Hematopoietic multipotent progenitor cell treated with erythropoietin and hydrocortisone succinate and interleukin-3 and kit ligand, for 17 days (in vitro differentiated cells): ENCODE data around the gene MORC4.

Source experiments
- DNase-seq: peaks from one replicate; pipeline ENCODE4 v3.0.0-alpha.2; 2015; ENCODE audit warnings: low spot score

Gene MORC4

GRCh38 chrX:106952988-106953387 lies 47.0 kb downstream of the MORC4 start:
- no peak for DNase-seq

GRCh38 chrX:106952538-106952937 lies 47.5 kb downstream of the MORC4 start:
- no peak for DNase-seq

GRCh38 chrX:106952089-106952488 lies 47.9 kb downstream of the MORC4 start:
- DNase-seq = no peak

- DNase-seq = no peak
Observed at GRCh38 chrX:106951230-106951629, 48.8 kb downstream of the MORC4 start.

GRCh38 chrX:106950381-106950780 lies 49.6 kb downstream of the MORC4 start:
- DNase-seq = no peak

GRCh38 chrX:106949366-106949765 lies 50.6 kb downstream of the MORC4 start:
- no peak for DNase-seq

- DNase-seq = no peak
Observed at GRCh38 chrX:106948641-106949040, 51.4 kb downstream of the MORC4 start.

GRCh38 chrX:106946464-106946863 lies 53.5 kb downstream of the MORC4 start:
- no peak for DNase-seq

- no peak for DNase-seq
Observed at GRCh38 chrX:106940068-106940467, 59.9 kb downstream of the MORC4 start.

- no peak for DNase-seq
Observed at GRCh38 chrX:106939566-106939965, 60.4 kb downstream of the MORC4 start.

- DNase-seq = no peak
Observed at GRCh38 chrX:106936246-106936645, 63.8 kb downstream of the MORC4 start.

- no peak for DNase-seq
Observed at GRCh38 chrX:106935175-106935574, 64.8 kb downstream of the MORC4 start.

GRCh38 chrX:106933538-106933961 lies 66.5 kb downstream of the MORC4 start:
- no peak for DNase-seq

- no peak for DNase-seq
Observed at GRCh38 chrX:106932960-106933537, 67.0 kb downstream of the MORC4 start.

- DNase-seq = no peak
Observed at GRCh38 chrX:106932492-106932923, 67.5 kb downstream of the MORC4 start.

GRCh38 chrX:106931831-106932491 lies 68.1 kb downstream of the MORC4 start:
- DNase-seq = no peak

- no peak for DNase-seq
Observed at GRCh38 chrX:106928227-106928626, 71.8 kb downstream of the MORC4 start.

GRCh38 chrX:106927700-106928099 lies 72.3 kb downstream of the MORC4 start:
- DNase-seq = no peak

GRCh38 chrX:106927023-106927422 lies 73.0 kb downstream of the MORC4 start:
- no peak for DNase-seq

GRCh38 chrX:106921637-106922036 lies 78.4 kb downstream of the MORC4 start:
- DNase-seq = no peak

GRCh38 chrX:106919932-106920452 lies 80.0 kb downstream of the MORC4 start, which contains the start of gene CLDN2:
CLDN2 (plus strand) TSS chrX:106920402; CDS start chrX:106928229, 7,827 bp downstream.
- DNase-seq = no peak

GRCh38 chrX:106917830-106918500 lies 82.0 kb downstream of the MORC4 start:
- DNase-seq = no peak

GRCh38 chrX:106912864-106913263 lies 87.1 kb downstream of the MORC4 start:
- no peak for DNase-seq
